ENCODE results near the gene TSKS. TPM values are rescaled to one million over a fixed set of nuclear protein-coding genes. Genes with fewer than 3 reads are reported as not detected.

TSKS gene
- total RNA-seq, 2 experiments from 2014 or later, result 4.5 to 5.4 TPM

- DNase-seq, result no peak
- ChIA-PET CTCF (no interaction called here), POLR2A (no interaction called here)
- H3K4me1 Mint-ChIP-seq, result peaks cover 10% of the 10 kb centered on the region
- no peaks in the 10 kb centered on the region for H3K27me3 Mint-ChIP-seq
- peaks cover 26% of the 10 kb centered on the region for H3K36me3 Mint-ChIP-seq (ENCODE audit: low read depth)
- no peaks in the 10 kb centered on the region for H3K9me3 Mint-ChIP-seq
- H3K27ac Mint-ChIP-seq, result no peak overlapping the region
- no peak overlapping the region for H3K4me3 Mint-ChIP-seq
Measured at GRCh38 chr19:49802836-49803528, 39.9 kb upstream of the TSKS start.

- Mint-ChIP-seq H3K9me3 (no peaks in the 10 kb centered on the region), H3K4me3 (no peak overlapping the region), H3K27me3 (no peaks in the 10 kb centered on the region), H3K4me1 (peaks cover 3% of the 10 kb centered on the region), H3K36me3 (ENCODE audit: low read depth) (peaks cover 28% of the 10 kb centered on the region), H3K27ac (no peak overlapping the region)
- no peak for DNase-seq
- POLR2A ChIA-PET, result no interaction called here
- CTCF ChIA-PET, result no interaction called here
Measured at GRCh38 chr19:49801966-49802661, 39.0 kb upstream of the TSKS start.

- Mint-ChIP-seq H3K27me3 (no peaks in the 10 kb centered on the region), H3K36me3 (ENCODE audit: low read depth) (peaks cover 31% of the 10 kb centered on the region), H3K4me1 (peaks cover 3% of the 10 kb centered on the region), H3K27ac (no peak overlapping the region), H3K9me3 (no peaks in the 10 kb centered on the region), H3K4me3 (no peak overlapping the region)
- ChIA-PET CTCF (interaction anchor here (1.0 kb wide), 1 partner anchor 12 kb away, joined by 3 read pairs; the partner anchor contains the start of gene FUZ), POLR2A (no interaction called here)
- DNase-seq, result no peak
Measured at GRCh38 chr19:49801401-49801888, 38.3 kb upstream of the TSKS start.

GRCh38 chr19:49800771-49801170, 37.7 kb upstream of the TSKS start:
- DNase-seq, result no peak
- ChIA-PET CTCF (interaction anchor here (1.0 kb wide), 1 partner anchor 12 kb away, joined by 3 read pairs; the partner anchor contains the start of gene FUZ), POLR2A (no interaction called here)
- Mint-ChIP-seq H3K9me3 (no peaks in the 10 kb centered on the region), H3K36me3 (ENCODE audit: low read depth) (peaks cover 32% of the 10 kb centered on the region), H3K4me3 (no peak overlapping the region), H3K27me3 (no peaks in the 10 kb centered on the region), H3K4me1 (no peaks in the 10 kb centered on the region), H3K27ac (no peak overlapping the region)

DNA sequence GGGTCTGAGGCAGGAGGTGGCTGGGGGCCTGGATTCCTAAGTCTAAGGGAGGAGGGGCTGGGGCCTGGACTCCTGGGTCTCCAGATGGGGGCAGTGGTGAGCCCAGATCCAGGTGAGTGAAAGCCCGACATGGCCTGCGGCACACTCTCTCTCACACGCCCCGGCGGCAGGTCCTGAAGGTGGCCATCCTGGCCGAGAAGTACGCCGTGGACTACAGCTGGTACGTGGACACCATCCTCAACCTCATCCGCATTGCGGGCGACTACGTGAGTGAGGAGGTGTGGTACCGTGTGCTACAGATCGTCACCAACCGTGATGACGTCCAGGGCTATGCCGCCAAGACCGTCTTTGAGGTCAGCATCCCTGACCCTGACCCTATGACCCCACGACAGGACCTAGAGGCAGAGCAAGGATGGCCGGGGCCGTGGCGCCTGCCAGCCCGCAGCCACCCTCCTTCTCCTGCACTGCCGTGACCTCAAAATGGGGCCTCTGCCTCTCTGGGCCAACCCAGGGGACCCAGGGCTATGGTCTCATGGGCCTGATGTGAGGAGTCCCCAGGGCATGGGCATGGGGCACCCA, 36.8 kb upstream of the TSKS start:
- peaks cover 35% of the 10 kb centered on the region for H3K36me3 Mint-ChIP-seq (ENCODE audit: low read depth)
- no peaks in the 10 kb centered on the region for H3K27me3 Mint-ChIP-seq
- no peaks in the 10 kb centered on the region for H3K4me1 Mint-ChIP-seq
- POLR2A ChIA-PET, result no interaction called here
- no peaks in the 10 kb centered on the region for H3K9me3 Mint-ChIP-seq
- DNase-seq, result no peak
- no peak overlapping the region for H3K27ac Mint-ChIP-seq
- CTCF ChIA-PET, result no interaction called here
- H3K4me3 Mint-ChIP-seq, result no peak overlapping the region

DNA sequence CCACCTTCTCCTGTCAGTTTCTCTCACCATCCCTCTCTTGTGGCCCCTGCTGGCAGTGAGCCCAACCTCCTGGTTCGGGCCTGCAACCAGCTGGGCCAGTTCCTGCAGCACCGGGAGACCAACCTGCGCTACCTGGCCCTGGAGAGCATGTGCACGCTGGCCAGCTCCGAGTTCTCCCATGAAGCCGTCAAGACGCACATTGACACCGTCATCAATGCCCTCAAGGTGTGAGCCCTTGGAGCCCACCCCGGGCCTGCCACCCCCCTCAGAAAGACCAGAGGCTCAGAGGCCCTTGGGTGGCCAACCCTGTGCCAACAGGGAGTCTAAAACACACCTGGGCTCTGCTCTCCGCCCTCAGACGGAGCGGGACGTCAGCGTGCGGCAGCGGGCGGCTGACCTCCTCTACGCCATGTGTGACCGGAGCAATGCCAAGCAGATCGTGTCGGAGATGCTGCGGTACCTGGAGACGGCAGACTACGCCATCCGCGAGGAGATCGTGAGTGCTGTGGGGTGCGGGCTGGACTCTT, 36.2 kb upstream of the TSKS start:
- no peak for DNase-seq
- ChIA-PET CTCF (no interaction called here), POLR2A (no interaction called here)
- Mint-ChIP-seq H3K4me3 (no peak overlapping the region), H3K36me3 (ENCODE audit: low read depth) (peaks cover 37% of the 10 kb centered on the region), H3K4me1 (no peaks in the 10 kb centered on the region), H3K9me3 (no peaks in the 10 kb centered on the region), H3K27me3 (no peaks in the 10 kb centered on the region), H3K27ac (no peak overlapping the region)

DNA sequence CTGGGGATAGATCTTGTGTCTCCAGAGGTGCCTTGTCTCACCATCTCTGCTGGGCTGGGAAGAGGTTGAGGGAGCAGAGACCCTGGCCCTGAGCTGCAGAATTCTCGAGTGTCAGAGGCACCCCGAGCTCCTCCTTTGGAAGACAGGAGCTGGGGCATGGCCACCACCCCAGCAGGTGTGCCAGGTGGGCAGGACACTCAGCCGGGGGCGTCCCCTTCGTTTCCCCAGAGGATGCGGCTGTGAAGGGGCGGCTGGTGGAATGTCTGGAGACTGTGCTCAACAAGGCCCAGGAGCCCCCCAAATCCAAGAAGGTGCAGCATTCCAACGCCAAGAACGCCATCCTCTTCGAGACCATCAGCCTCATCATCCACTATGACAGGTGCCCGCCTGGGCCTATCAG, 35.5 kb upstream of the TSKS start:
- no peak overlapping the region for H3K4me3 Mint-ChIP-seq
- ChIA-PET CTCF (interaction anchor here (0.6 to 1.2 kb wide), 2 partner anchors 9 to 13 kb away, joined by 3 to 4 read pairs; no protein-coding TSS in a partner anchor), POLR2A (no interaction called here)
- peaks cover 36% of the 10 kb centered on the region for H3K36me3 Mint-ChIP-seq (ENCODE audit: low read depth)
- H3K27ac Mint-ChIP-seq, result no peak overlapping the region
- no peaks in the 10 kb centered on the region for H3K9me3 Mint-ChIP-seq
- DNase-seq, result no peak
- no peaks in the 10 kb centered on the region for H3K4me1 Mint-ChIP-seq
- no peaks in the 10 kb centered on the region for H3K27me3 Mint-ChIP-seq

DNA sequence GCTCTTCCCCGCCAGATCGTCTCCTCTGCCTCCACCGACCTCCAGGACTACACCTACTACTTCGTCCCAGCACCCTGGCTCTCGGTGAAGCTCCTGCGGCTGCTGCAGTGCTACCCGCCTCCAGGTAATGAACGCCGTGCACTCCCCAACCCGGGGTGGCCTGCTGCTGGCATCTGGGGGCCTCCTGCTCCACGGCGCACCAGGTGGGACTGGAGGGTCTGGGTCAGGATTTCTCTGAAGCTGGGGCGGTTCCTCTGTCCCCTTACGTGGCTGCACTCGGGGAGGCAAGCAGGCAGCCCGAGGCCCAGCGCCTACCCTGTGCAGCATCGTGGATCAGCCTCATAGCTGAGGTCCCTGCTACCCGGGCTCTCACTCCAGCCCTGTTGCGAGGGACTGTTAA, 32.5 kb upstream of the TSKS start:
- no peak overlapping the region for H3K27ac Mint-ChIP-seq
- POLR2A ChIA-PET, result no interaction called here
- DNase-seq, result no peak
- no peaks in the 10 kb centered on the region for H3K27me3 Mint-ChIP-seq
- CTCF ChIA-PET, result interaction anchor here (1.4 kb wide), 2 partner anchors 10 to 18 kb away, joined by 3 to 4 read pairs; partner anchors contain the start of gene FUZ
- peaks cover 36% of the 10 kb centered on the region for H3K36me3 Mint-ChIP-seq (ENCODE audit: low read depth)
- H3K4me1 Mint-ChIP-seq, result no peaks in the 10 kb centered on the region
- H3K4me3 Mint-ChIP-seq, result no peak overlapping the region
- no peaks in the 10 kb centered on the region for H3K9me3 Mint-ChIP-seq

DNA sequence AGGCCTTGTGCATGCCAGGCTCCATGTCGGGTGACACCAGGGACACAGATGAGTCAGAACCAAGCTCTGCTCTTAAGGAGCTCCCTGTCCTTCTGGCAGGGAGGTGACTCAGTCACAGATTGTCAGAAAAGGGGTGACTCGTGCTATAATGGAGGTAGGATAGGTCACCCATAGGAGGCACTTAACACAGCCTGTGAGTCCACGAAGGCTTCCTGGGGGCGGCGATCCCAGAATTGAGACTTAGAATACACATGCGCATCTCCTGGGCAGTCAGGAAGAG, 30.4 kb upstream of the TSKS start:
- ChIA-PET CTCF (interaction anchor here (0.7 kb wide), 1 partner anchor 14 kb away, joined by 3 read pairs; no protein-coding TSS in a partner anchor), POLR2A (interaction anchor here (0.7 kb wide), 1 partner anchor 27 kb away, joined by 3 read pairs; the partner anchor contains the start of gene AP2A1)
- Mint-ChIP-seq H3K36me3 (ENCODE audit: low read depth) (peaks cover 37% of the 10 kb centered on the region), H3K4me1 (no peaks in the 10 kb centered on the region), H3K27me3 (no peaks in the 10 kb centered on the region), H3K4me3 (no peak overlapping the region), H3K27ac (no peak overlapping the region), H3K9me3 (no peaks in the 10 kb centered on the region)
- DNase-seq, result no peak

DNA sequence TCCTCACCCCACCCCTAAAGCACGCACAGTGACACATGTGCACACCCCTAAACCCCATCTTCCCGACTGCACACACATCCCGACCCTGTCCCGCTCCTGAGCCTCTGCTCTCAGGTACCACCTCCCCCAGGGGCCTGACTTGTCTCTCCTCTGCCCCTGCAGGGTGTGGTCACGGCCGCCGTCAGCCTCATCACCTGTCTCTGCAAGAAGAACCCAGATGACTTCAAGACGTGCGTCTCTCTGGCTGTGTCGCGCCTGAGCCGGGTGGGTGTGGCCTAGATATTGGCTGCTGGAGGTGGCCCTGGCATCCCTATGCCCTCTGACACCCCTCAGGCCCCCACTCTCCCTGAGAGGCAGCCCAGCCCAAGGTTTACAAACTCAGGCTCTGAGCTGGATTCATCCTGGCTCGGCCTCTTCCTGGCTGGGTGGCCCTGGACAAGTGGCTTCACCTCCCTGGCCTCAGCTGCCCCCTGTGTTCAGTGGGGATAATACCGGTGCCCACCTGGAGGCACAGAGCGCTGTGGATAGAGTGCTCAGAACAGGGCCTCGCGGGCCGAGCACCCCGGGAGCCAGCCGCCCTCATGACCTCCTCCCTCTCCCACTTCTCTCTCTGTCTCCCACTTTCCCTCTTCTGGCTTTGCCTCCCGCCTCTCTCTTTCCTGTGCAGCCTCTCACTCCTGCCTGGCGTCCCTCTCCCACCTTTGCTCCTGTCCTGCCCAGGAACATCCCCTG, 29.9 kb upstream of the TSKS start:
- Mint-ChIP-seq H3K27ac (no peak overlapping the region), H3K9me3 (no peaks in the 10 kb centered on the region), H3K36me3 (ENCODE audit: low read depth) (peaks cover 41% of the 10 kb centered on the region), H3K4me3 (no peak overlapping the region), H3K4me1 (no peaks in the 10 kb centered on the region), H3K27me3 (no peaks in the 10 kb centered on the region)
- CTCF ChIA-PET, result interaction anchor here (0.7 kb wide), 1 partner anchor 14 kb away, joined by 3 read pairs; no protein-coding TSS in a partner anchor
- POLR2A ChIA-PET, result interaction anchor here (0.7 kb wide), 1 partner anchor 26 kb away, joined by 3 read pairs; the partner anchor contains the start of gene AP2A1
- DNase-seq, result no peak

DNA sequence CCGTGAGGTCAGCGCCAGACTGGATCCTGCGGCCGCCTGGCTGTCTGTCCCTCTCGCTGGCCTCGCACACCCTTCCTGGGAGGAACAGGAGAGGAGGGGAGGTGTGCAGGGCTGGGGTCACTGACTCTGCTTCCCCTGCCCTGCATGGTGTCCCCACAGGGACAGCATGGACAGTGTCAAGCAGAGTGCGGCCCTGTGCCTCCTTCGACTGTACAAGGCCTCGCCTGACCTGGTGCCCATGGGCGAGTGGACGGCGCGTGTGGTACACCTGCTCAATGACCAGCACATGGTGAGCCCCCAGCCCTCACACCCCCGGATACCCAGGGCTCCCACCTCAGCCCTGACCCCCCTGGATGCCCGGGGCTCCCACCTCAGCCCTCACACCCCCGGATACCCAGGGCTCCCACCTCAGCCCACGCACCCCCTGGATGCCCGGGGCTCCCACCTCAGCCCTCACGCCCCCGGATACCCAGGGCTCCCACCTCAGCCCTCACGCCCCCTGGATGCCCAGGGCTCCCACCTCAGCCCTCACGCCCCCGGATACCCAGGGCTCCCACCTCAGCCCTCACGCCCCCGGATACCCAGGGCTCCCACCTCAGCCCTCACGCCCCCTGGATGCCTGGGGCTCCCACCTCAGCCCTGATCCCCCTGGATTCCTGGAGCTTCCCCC, 28.8 kb upstream of the TSKS start:
- Mint-ChIP-seq H3K36me3 (ENCODE audit: low read depth) (peaks cover 44% of the 10 kb centered on the region), H3K27me3 (no peaks in the 10 kb centered on the region), H3K4me3 (no peak overlapping the region), H3K27ac (no peak overlapping the region), H3K4me1 (no peaks in the 10 kb centered on the region), H3K9me3 (no peaks in the 10 kb centered on the region)
- ChIA-PET POLR2A (no interaction called here), CTCF (no interaction called here)
- no peak for DNase-seq

GRCh38 chr19:49790866-49791265, 27.8 kb upstream of the TSKS start:
- Mint-ChIP-seq H3K9me3 (no peaks in the 10 kb centered on the region), H3K27me3 (no peaks in the 10 kb centered on the region), H3K4me1 (no peaks in the 10 kb centered on the region), H3K4me3 (no peak overlapping the region), H3K27ac (no peak overlapping the region), H3K36me3 (ENCODE audit: low read depth) (peaks cover 40% of the 10 kb centered on the region)
- CTCF ChIA-PET, result no interaction called here
- DNase-seq, result no peak
- POLR2A ChIA-PET, result no interaction called here

Measured in activated CD4-positive, alpha-beta T cell treated with anti-CD3 and anti-CD28 coated beads, Interleukin-2, amount 10 ng/mL, durations not matched to agents 7 days and 5 days (primary cell).